GM15510 (cell line): Measurements from ENCODE around the gene KRTAP17-1.
"Not testable (repeated sequence)": the region's sequence is repeated elsewhere in the genome, so short reads cannot be mapped to it uniquely, and the experiment has no call there.

Source experiments
- POLR2A ChIP-seq: IDR thresholded peaks from 3 replicates; pipeline ENCODE4 v1.6.1; 2011; ENCODE audit warnings: borderline replicate concordance; ENCODE audit not compliant: insufficient read length; ENCODE audit errors: extremely low read depth

KRTAP17-1 gene, protein sequence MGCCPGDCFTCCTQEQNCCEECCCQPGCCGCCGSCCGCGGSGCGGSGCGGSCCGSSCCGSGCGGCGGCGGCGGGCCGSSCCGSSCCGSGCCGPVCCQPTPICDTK

DNA sequence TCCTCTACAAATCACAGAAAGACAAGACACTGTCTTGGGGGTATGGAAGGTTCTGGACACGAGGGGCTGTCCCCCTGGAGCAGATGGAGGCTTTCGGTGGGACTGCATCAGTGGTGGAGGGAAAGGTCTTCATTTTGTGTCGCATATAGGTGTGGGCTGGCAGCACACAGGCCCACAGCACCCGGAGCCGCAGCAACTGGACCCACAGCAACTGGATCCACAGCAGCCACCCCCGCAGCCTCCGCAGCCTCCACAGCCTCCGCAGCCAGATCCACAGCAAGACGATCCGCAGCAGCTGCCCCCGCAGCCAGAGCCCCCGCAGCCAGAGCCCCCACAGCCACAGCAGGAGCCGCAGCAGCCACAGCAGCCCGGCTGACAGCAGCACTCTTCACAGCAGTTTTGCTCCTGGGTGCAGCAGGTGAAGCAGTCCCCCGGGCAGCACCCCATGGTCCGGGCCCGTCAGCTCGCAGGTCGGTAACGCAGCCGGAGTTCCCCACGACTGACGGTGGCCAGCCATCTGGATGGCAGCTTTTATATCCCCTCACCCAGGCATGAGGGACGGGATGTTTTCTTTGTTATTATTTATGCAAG is at the start of gene KRTAP17-1:
Gene KRTAP17-1, minus strand, starts transcription at position 507 of the 591 bp plus-strand sequence. Its CDS starts 60 bp downstream, at position 447.
- TF ChIP-seq POLR2A = no peak

DNA sequence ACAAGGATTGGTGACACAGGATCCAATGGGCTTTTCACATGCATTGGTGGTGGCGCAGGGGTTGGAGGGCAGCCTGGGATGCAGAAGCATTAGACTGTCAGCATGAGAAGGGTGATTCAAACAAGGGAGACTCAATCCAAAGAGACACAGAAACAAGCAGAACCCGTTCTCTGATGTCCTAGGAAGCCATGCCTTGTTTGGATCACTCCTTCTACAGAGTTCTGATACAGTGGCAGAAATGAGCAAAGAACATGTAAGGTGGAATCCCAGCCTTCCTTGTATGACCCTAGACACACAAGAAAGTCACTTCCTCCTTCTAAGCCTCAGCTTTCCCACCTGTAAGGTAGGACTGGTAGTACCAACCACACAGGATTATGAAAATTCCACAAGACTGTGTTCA is 48.4 kb upstream of the KRTAP17-1 start:
- TF ChIP-seq POLR2A = no peak

DNA sequence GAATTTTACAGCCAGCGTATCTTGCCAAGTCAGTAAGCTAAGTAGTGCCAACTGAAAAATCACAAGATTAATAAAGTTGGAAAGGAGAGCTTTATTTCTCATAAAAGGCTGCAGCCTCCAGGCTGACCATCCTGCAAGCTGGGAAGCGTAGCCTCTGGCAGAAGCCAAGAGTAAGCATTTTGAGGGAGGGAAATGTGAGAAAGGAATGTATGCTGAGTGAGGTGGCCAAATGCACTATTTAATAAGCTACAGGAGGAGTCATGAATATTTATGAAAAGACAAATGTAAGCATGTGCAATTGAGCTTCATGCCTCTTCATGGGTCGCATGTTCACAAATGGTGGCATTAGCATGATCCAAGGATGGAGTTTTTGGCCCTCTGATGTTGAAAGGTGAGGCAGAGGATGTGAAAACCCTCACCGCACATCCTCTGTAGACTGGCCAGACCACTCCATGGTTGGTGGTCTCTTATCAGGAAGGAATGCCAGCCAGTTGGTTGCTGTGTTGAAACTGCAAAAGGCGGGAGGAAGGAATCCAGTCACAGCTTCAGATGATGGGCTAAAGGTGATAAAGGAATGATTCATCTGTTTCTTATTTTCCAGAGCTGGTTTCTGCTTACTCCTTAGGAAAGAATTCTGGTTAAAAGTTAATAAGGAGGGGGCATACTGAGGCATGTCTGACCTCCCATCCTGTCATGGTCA is 44.9 kb upstream of the KRTAP17-1 start:
- TF ChIP-seq POLR2A = no peak

DNA sequence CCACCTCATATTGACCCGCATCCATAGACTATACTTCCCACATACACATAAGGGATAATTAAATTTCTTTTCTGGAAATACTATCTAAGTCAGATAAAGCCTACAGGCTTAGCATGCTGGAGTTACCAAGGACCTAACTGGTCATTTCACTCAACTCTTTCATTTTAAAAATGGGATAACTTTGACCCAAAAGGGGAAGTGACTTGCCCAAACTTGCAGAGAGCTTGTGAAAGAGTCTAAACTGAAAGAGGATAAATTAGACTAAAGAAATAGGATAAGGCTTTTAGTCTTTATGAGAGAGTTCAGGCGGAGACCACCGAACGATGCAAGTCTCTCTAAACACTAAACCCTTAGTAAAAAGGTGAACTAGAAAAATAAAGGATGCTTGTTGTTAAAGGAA is 39.0 kb upstream of the KRTAP17-1 start:
- TF ChIP-seq POLR2A = no peak

DNA sequence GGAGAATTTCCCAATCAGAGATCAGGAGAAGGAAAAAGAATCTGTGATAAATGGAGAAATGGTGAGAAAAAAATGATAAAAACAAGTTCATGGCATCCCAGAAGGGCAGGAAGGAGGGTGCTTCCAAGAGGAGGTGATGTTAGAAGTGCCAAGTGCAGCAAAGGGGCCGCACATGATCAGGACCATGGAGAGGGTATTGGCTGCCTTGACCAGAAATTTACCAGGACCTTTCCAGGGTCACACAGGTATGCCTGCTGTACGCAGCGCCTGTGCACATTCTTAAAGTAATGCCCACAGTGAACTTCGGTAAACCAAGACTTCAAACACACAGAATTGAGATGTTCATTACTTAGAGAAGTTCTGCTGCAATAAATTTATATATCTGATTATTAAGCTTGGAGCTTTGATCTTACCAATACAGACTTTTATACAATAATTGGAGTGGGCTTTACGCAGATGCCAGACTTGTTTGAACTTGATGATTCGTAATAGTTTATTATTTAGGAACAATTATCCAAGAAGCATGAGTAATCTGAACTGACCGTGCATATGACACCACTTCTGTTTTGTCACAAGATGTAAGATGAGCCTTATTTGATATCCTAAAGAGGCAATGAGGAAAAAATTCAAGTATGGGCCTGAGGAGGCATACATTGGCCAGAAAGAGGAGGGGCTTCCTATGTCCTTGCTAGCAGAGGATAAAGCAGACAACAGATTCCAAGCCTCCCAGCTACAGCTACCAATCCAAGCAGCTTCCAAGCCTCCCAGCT is 37.3 kb upstream of the KRTAP17-1 start:
- TF ChIP-seq POLR2A = no peak

DNA sequence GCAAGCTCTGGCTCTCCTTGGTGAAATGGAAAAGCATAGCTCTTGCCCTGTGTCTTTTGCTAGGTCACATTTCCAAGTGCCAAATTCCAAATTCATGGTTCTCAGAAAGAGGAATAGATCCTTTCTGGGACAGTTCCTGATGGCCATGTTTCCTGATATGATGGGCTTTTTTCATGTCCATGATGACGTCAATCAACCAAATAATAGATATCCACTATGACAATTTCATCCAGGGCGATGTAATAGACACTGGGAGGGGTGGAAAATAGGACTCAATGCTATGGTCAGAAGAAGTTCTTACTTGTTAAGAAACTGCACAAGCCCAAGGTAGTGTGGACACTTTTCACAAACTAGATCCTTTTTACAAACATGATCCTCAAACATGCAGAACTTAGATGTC is 35.7 kb upstream of the KRTAP17-1 start:
- no peak for TF ChIP-seq POLR2A

DNA sequence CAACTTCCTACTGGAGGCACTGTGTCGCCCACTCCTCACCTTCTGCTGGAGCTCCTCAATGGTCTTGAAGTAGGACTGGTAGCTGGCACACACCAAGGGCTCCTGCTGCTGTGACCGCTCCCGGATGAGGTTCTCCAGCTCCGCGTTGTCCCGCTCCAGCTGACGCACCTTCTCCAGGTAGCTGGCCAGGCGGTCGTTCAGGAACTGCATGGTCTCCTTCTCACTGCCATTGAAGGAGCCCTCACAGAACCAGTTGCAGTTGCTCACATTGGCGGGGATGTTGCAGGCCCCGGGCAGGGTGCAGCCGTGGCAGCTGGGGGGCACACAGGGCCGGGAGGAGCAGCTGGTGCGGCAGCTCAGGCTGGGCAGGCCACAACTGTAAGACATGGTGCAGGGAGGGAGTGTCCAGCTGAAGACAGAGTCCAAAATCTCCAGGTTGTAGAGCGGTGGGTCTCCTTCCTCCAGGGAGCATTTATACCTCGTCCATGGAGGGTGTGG is 34.9 kb upstream of the KRTAP17-1 start, which contains the start of gene KRT33A:
Gene KRT33A, minus strand, starts transcription at position 448 of the 498 bp plus-strand sequence. Its CDS starts 61 bp downstream, at position 387.
- TF ChIP-seq POLR2A = not testable (repeated sequence)

DNA sequence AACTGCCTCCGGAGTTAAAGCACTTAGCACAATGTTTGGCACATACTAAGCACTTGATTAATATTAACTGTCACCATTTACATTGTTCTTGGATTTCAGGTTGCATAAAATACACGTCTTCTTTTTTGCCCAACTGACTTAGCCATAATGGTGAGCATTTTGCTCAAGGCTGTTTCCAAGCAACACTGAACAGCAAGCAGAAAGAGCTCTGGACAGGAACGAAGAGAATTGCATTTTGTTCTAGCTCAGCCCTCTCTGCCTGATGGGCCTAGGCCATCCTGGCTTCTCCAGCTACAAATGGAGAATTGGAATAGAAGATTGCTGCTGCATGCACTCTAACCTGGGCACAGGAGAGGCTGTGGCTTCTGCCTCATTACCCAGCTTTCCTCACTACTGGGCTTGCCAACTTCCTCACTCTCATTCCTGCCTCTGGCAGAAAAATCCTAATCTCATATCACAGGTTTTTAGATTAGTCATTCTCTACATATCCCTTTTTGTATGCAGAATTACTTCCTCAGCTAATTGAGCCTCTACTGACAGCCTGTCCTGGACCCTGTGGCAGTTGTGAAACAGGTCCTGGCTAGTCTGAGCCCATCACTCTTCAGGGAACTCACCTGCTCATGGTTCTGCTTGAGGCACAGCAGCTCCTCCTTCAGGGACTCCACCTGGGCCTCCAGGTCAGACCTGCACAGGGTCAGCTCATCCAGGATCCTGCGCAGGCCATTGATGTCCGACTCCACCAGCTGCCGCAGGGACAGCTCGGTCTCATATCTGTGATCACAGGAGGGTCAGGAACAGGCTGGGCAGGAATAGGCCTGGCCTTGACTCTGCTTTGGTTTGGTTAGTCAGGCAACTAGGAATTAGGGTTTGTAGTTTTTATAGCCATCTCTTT is 32.6 kb upstream of the KRTAP17-1 start:
- no peak for TF ChIP-seq POLR2A

DNA sequence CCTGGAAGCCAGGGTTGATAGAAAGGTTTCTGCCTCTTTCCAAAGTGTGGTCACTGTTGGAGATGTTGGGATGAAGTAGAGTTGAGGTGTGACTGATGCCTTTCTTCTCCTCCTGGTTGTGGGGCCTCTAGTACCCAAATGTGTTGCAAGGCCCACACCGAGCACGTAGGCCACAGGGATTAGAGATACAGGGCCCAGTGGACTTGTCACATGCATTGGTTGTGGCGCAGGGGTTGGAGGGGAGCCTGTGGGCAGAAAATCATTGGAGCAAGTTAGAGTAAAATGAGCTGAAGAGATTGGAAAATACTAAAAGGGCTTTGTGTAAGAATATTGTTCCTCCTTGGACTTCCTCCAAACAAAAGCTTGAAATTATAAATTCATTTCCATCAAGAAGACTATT is 30.5 kb upstream of the KRTAP17-1 start:
- no peak for TF ChIP-seq POLR2A

DNA sequence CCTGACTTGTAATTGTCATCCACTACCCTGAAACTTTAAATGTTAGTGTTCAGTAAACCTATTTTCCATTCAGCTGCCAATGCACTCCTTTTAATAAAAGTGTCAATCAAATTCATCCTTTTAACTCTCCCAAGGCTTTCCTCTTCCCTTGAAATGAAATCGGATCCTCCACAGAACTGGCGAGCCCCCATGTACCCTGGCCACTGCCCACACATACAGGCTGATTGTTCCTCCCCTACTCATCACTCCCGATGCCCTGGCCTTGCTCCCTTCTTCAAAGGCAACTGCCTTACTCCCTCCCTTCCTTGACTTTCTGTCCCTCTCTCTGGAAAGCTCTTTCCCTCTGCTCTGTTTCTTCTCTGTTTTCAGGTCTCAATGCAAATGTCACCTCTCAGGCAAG is 27.5 kb upstream of the KRTAP17-1 start:
- TF ChIP-seq POLR2A = no peak

DNA sequence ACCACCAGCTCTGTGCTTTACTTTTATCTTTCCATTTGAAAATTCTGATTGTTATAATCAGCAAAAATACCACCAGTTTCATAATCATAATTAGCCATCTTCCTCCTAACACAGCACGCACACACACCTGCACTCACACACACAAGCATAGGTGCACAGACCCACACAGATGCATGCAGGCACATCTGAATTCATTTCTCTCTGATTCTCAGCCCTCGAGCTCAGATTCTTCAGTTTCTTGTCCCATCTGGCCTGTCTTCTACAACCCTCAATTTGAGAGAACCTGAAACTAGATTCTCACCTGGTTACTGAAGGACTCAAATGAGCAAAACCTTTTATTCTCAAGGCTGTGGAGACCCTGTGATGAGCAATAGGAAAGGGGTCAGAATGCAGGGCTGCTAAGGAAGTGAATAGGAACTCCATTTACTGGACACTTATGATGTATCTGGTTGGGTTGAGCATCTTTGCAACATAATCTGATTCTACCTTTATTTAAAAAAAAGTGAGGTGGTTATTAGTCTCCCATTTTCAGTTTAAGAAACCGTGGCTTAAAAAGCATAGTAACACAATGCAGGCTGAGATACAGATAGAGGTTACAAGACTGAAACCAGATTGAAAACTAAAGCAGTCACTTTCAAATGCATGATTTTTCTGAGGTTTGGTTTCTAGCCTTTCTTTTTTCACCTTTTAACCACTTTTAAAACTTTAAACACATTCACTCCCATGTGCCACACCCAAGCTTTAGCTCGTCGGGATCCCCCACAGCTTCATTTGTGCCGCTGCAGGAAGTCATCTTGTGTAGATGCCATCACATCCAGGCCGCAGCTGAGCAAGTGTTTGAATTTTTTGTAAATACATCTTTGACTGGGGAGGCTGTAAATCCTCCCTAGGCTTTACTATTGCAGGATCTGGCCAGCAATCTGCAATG is 25.7 kb upstream of the KRTAP17-1 start:
- no peak for TF ChIP-seq POLR2A

DNA sequence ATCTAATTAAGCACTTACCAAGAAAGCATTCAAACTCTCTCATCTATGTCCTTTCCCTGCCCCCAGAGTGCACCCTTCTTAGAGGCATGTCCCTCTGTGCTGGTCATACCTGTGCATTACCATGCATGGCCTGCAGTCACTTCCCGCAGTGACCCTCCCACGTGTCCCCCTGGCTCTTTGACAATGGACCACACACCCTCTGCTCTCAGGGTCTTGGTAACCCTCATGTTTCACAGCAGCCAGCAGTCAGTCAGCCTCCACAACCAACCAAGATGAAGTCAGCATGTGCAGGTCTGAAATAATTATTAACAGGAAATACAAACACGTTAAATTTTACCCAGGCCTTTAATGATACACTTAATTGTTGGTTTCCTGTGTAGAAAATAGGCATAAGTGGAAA is 25.0 kb upstream of the KRTAP17-1 start:
- no peak for TF ChIP-seq POLR2A

DNA sequence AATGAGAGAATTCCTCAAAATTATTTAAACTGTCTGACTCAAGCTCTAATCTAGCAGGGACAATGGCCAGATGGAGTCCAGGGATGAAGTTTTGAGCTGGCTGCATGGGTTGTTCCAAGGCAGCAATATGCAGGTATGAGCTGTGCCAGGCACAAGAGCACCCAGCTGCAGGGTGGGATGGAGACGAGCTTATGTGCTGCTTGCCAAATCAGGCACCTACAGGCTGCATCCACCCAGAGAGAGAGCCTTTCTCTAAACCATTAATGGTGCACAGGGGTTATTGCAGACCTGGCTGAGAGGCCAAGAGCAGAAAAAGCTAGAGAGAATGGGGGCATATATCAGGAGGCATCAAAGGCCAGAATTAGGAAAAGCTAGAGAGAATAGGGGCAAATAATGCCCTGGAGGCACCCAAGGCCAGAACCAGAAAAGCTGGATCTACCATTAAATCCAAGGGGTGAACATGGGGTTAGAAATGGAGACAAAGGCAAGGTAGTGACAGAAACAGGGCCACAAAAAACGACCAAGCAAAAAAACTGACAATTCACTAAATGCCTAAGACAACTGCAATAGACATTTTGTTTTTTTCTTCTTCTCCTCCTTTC is 24.2 kb upstream of the KRTAP17-1 start:
- TF ChIP-seq POLR2A = no peak
